ENCODE measurements around the gene KRTAP17-1. TPM values are rescaled to one million over a fixed set of nuclear protein-coding genes. Genes with fewer than 3 reads are reported as not detected.

The KRTAP17-1 gene, protein sequence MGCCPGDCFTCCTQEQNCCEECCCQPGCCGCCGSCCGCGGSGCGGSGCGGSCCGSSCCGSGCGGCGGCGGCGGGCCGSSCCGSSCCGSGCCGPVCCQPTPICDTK
- polyA plus RNA-seq (2013, experiment 1 of 2), result not detected
- polyA plus RNA-seq (2013, experiment 2 of 2), result not detected

GRCh38 chr17:41315204-41315794 is at the start of gene KRTAP17-1:
Gene KRTAP17-1 (minus strand): TSS chr17:41315710. CDS start chr17:41315650, 60 bp downstream.
- no peak within 1 kb of the TSS for H3K4me3 ChIP-seq (ENCODE audit: low read length in 2 of 2)
- WGBS, 2 donors (ENCODE audit: extremely low coverage in 2 of 2, insufficient read length in 2 of 2, insufficient replicate concordance in 1 of 2), result no CpG with 5 or more reads among the region's 24 CpGs
- no peak within 1 kb of the TSS for H3K27ac ChIP-seq (replicated peaks; ENCODE audit: low read length)
- H2BK15ac ChIP-seq (ENCODE audit: low read length), result peak within 1 kb of the TSS; percentile 82
- no peak within 1 kb of the TSS for H3K4me2 ChIP-seq (ENCODE audit: insufficient read depth, low read length, poor library complexity, severe bottlenecking)
- H3K14ac ChIP-seq (ENCODE audit: low read length), result peak within 1 kb of the TSS; percentile 78
- H3K9ac ChIP-seq (ENCODE audit: low read depth, low read length, poor library complexity), result no peak within 1 kb of the TSS
- peaks cover 0 to 2% (median 0%) of the 10 kb centered on the region in 3 experiments for H3K27me3 ChIP-seq (ENCODE audit: control insufficient read depth in 3 of 3, insufficient read depth in 3 of 3, low read depth in 1 of 3, low read length in 3 of 3)
- H2BK5ac ChIP-seq (ENCODE audit: low read length), result no peak within 1 kb of the TSS
- peak within 1 kb of the TSS; percentile 79 for H3K18ac ChIP-seq (ENCODE audit: low read length)
- no peaks in the 10 kb centered on the region for H3K4me1 ChIP-seq (ENCODE audit: control insufficient read depth in 2 of 2, insufficient read depth in 1 of 2, low read depth in 1 of 2, low read length in 2 of 2)
- peaks cover 0 to 3% of the 10 kb centered on the region in 2 donors for H3K9me3 ChIP-seq (replicated peaks in 1 of 2; ENCODE audit: control insufficient read depth in 2 of 2, insufficient read depth in 1 of 2, low read depth in 1 of 2, low read length in 2 of 2)
- peak within 1 kb of the TSS; percentile 74 for H2AK5ac ChIP-seq (ENCODE audit: low read depth, low read length)
- H3K4ac ChIP-seq (ENCODE audit: low read length), result no peak within 1 kb of the TSS
- no peaks in the 10 kb centered on the region for H3K36me3 ChIP-seq (replicated peaks in 1 of 2; ENCODE audit: control insufficient read depth in 2 of 2, insufficient read depth in 2 of 2, low read length in 2 of 2)
- H3K23ac ChIP-seq (ENCODE audit: low read depth, low read length, poor library complexity), result peak within 1 kb of the TSS; percentile 60
- H2BK120ac ChIP-seq (ENCODE audit: low read depth, low read length), result no peak within 1 kb of the TSS
- no peak within 1 kb of the TSS for H2BK12ac ChIP-seq (ENCODE audit: low read length)
- H4K8ac ChIP-seq (ENCODE audit: low read depth, low read length), result no peak within 1 kb of the TSS
- DNase-seq (ENCODE audit: low spot score), result no peak
- H3K79me1 ChIP-seq (ENCODE audit: low read depth, low read length), result no peaks in the 10 kb centered on the region
- no peak within 1 kb of the TSS for H2AFZ ChIP-seq (ENCODE audit: low read length)
- no peak within 1 kb of the TSS for H4K91ac ChIP-seq (ENCODE audit: low read depth, low read length, poor library complexity)

- H3K4me3 ChIP-seq (ENCODE audit: low read length in 2 of 2), result no peak overlapping the region
- H3K23ac ChIP-seq (ENCODE audit: low read depth, low read length, poor library complexity), result no peak overlapping the region
- H3K14ac ChIP-seq (ENCODE audit: low read length), result no peak overlapping the region
- no peak overlapping the region for H2BK15ac ChIP-seq (ENCODE audit: low read length)
- no peaks in the 10 kb centered on the region for H3K9me3 ChIP-seq (replicated peaks in 1 of 2; ENCODE audit: control insufficient read depth in 2 of 2, insufficient read depth in 1 of 2, low read depth in 1 of 2, low read length in 2 of 2)
- no peaks in the 10 kb centered on the region for H3K27me3 ChIP-seq (ENCODE audit: control insufficient read depth in 3 of 3, insufficient read depth in 3 of 3, low read depth in 1 of 3, low read length in 3 of 3)
- no peak overlapping the region for H2BK12ac ChIP-seq (ENCODE audit: low read length)
- WGBS, 2 donors (ENCODE audit: extremely low coverage in 2 of 2, insufficient read length in 2 of 2, insufficient replicate concordance in 1 of 2), result no CpG with 5 or more reads among the region's 2 CpGs
- no peak overlapping the region for H2BK5ac ChIP-seq (ENCODE audit: low read length)
- H4K8ac ChIP-seq (ENCODE audit: low read depth, low read length), result no peak overlapping the region
- H2AK5ac ChIP-seq (ENCODE audit: low read depth, low read length), result no peak overlapping the region
- H3K27ac ChIP-seq (replicated peaks; ENCODE audit: low read length), result no peak overlapping the region
- no peak overlapping the region for H2BK120ac ChIP-seq (ENCODE audit: low read depth, low read length)
- no peaks in the 10 kb centered on the region for H3K36me3 ChIP-seq (replicated peaks in 1 of 2; ENCODE audit: control insufficient read depth in 2 of 2, insufficient read depth in 2 of 2, low read length in 2 of 2)
- no peak overlapping the region for H3K4me2 ChIP-seq (ENCODE audit: insufficient read depth, low read length, poor library complexity, severe bottlenecking)
- no peak overlapping the region for H4K91ac ChIP-seq (ENCODE audit: low read depth, low read length, poor library complexity)
- no peaks in the 10 kb centered on the region for H3K79me1 ChIP-seq (ENCODE audit: low read depth, low read length)
- H3K4ac ChIP-seq (ENCODE audit: low read length), result no peak overlapping the region
- peak overlapping the region; percentile 36 for H3K18ac ChIP-seq (ENCODE audit: low read length)
- H3K9ac ChIP-seq (ENCODE audit: low read depth, low read length, poor library complexity), result no peak overlapping the region
- no peaks in the 10 kb centered on the region for H3K4me1 ChIP-seq (ENCODE audit: control insufficient read depth in 2 of 2, insufficient read depth in 1 of 2, low read depth in 1 of 2, low read length in 2 of 2)
- H2AFZ ChIP-seq (ENCODE audit: low read length), result no peak overlapping the region
- DNase-seq (ENCODE audit: low spot score), result no peak
Observed at GRCh38 chr17:41363881-41364280, 48.4 kb upstream of the KRTAP17-1 start.

DNA sequence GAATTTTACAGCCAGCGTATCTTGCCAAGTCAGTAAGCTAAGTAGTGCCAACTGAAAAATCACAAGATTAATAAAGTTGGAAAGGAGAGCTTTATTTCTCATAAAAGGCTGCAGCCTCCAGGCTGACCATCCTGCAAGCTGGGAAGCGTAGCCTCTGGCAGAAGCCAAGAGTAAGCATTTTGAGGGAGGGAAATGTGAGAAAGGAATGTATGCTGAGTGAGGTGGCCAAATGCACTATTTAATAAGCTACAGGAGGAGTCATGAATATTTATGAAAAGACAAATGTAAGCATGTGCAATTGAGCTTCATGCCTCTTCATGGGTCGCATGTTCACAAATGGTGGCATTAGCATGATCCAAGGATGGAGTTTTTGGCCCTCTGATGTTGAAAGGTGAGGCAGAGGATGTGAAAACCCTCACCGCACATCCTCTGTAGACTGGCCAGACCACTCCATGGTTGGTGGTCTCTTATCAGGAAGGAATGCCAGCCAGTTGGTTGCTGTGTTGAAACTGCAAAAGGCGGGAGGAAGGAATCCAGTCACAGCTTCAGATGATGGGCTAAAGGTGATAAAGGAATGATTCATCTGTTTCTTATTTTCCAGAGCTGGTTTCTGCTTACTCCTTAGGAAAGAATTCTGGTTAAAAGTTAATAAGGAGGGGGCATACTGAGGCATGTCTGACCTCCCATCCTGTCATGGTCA is 44.9 kb upstream of the KRTAP17-1 start:
- H3K23ac ChIP-seq (ENCODE audit: low read depth, low read length, poor library complexity), result no peak overlapping the region
- no peak overlapping the region for H3K9ac ChIP-seq (ENCODE audit: low read depth, low read length, poor library complexity)
- H3K36me3 ChIP-seq (replicated peaks in 1 of 2; ENCODE audit: control insufficient read depth in 2 of 2, insufficient read depth in 2 of 2, low read length in 2 of 2), result no peaks in the 10 kb centered on the region
- no peak overlapping the region for H3K14ac ChIP-seq (ENCODE audit: low read length)
- no peak overlapping the region for H2BK12ac ChIP-seq (ENCODE audit: low read length)
- no peak overlapping the region for H3K4me3 ChIP-seq (ENCODE audit: low read length in 2 of 2)
- no peak overlapping the region for H2BK15ac ChIP-seq (ENCODE audit: low read length)
- no peak overlapping the region for H3K18ac ChIP-seq (ENCODE audit: low read length)
- no peak overlapping the region for H2BK5ac ChIP-seq (ENCODE audit: low read length)
- no peak for DNase-seq (ENCODE audit: low spot score)
- H4K91ac ChIP-seq (ENCODE audit: low read depth, low read length, poor library complexity), result no peak overlapping the region
- no peaks in the 10 kb centered on the region for H3K79me1 ChIP-seq (ENCODE audit: low read depth, low read length)
- H3K27me3 ChIP-seq (ENCODE audit: control insufficient read depth in 3 of 3, insufficient read depth in 3 of 3, low read depth in 1 of 3, low read length in 3 of 3), result no peaks in the 10 kb centered on the region
- WGBS, 2 donors (ENCODE audit: extremely low coverage in 2 of 2, insufficient read length in 2 of 2, insufficient replicate concordance in 1 of 2), result no CpG with 5 or more reads among the region's 5 CpGs
- no peak overlapping the region for H2BK120ac ChIP-seq (ENCODE audit: low read depth, low read length)
- H2AK5ac ChIP-seq (ENCODE audit: low read depth, low read length), result no peak overlapping the region
- H3K9me3 ChIP-seq (replicated peaks in 1 of 2; ENCODE audit: control insufficient read depth in 2 of 2, insufficient read depth in 1 of 2, low read depth in 1 of 2, low read length in 2 of 2), result no peaks in the 10 kb centered on the region
- no peaks in the 10 kb centered on the region for H3K4me1 ChIP-seq (ENCODE audit: control insufficient read depth in 2 of 2, insufficient read depth in 1 of 2, low read depth in 1 of 2, low read length in 2 of 2)
- H4K8ac ChIP-seq (ENCODE audit: low read depth, low read length), result no peak overlapping the region
- H3K4me2 ChIP-seq (ENCODE audit: insufficient read depth, low read length, poor library complexity, severe bottlenecking), result no peak overlapping the region
- no peak overlapping the region for H3K27ac ChIP-seq (replicated peaks; ENCODE audit: low read length)
- no peak overlapping the region for H2AFZ ChIP-seq (ENCODE audit: low read length)
- no peak overlapping the region for H3K4ac ChIP-seq (ENCODE audit: low read length)

DNA sequence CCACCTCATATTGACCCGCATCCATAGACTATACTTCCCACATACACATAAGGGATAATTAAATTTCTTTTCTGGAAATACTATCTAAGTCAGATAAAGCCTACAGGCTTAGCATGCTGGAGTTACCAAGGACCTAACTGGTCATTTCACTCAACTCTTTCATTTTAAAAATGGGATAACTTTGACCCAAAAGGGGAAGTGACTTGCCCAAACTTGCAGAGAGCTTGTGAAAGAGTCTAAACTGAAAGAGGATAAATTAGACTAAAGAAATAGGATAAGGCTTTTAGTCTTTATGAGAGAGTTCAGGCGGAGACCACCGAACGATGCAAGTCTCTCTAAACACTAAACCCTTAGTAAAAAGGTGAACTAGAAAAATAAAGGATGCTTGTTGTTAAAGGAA is 39.0 kb upstream of the KRTAP17-1 start:
- Histone ChIP-seq H4K91ac (ENCODE audit: low read depth, low read length, poor library complexity) (no peak overlapping the region), H2BK120ac (ENCODE audit: low read depth, low read length) (no peak overlapping the region), H2BK5ac (ENCODE audit: low read length) (no peak overlapping the region), H3K27me3 (ENCODE audit: control insufficient read depth in 3 of 3, insufficient read depth in 3 of 3, low read depth in 1 of 3, low read length in 3 of 3) (no peaks in the 10 kb centered on the region), H2AK5ac (ENCODE audit: low read depth, low read length) (no peak overlapping the region), H3K4ac (ENCODE audit: low read length) (no peak overlapping the region), H3K79me1 (ENCODE audit: low read depth, low read length) (no peaks in the 10 kb centered on the region), H3K4me1 (ENCODE audit: control insufficient read depth in 2 of 2, insufficient read depth in 1 of 2, low read depth in 1 of 2, low read length in 2 of 2) (no peaks in the 10 kb centered on the region), H3K4me3 (ENCODE audit: low read length in 2 of 2) (no peak overlapping the region), H2BK12ac (ENCODE audit: low read length) (no peak overlapping the region), H3K9me3 (replicated peaks in 1 of 2; ENCODE audit: control insufficient read depth in 2 of 2, insufficient read depth in 1 of 2, low read depth in 1 of 2, low read length in 2 of 2) (no peaks in the 10 kb centered on the region), H3K36me3 (replicated peaks in 1 of 2; ENCODE audit: control insufficient read depth in 2 of 2, insufficient read depth in 2 of 2, low read length in 2 of 2) (no peaks in the 10 kb centered on the region), H3K23ac (ENCODE audit: low read depth, low read length, poor library complexity) (no peak overlapping the region), H3K14ac (ENCODE audit: low read length) (no peak overlapping the region), H3K18ac (ENCODE audit: low read length) (no peak overlapping the region), H3K9ac (ENCODE audit: low read depth, low read length, poor library complexity) (no peak overlapping the region), H4K8ac (ENCODE audit: low read depth, low read length) (no peak overlapping the region), H2AFZ (ENCODE audit: low read length) (no peak overlapping the region), H2BK15ac (ENCODE audit: low read length) (no peak overlapping the region), H3K4me2 (ENCODE audit: insufficient read depth, low read length, poor library complexity, severe bottlenecking) (no peak overlapping the region), H3K27ac (replicated peaks; ENCODE audit: low read length) (no peak overlapping the region)
- WGBS, 2 donors (ENCODE audit: extremely low coverage in 2 of 2, insufficient read length in 2 of 2, insufficient replicate concordance in 1 of 2), result no CpG with 5 or more reads among the region's 4 CpGs
- no peak for DNase-seq (ENCODE audit: low spot score)
